Astrocyte (in vitro differentiated cells and primary cell): ENCODE measurements around the gene LUZP4.

Experiments
- CTCF ChIP-seq: IDR thresholded peaks from 2 replicates; pipeline ENCODE4 v1.5.1; 2011; ENCODE audit warnings: low read depth, mild to moderate bottlenecking, inconsistent platforms, low read length, moderate library complexity; ENCODE audit not compliant: insufficient read depth
- EZH2 ChIP-seq: IDR thresholded peaks from 2 replicates; pipeline ENCODE4 v1.6.1; 2012; ENCODE audit warnings: mild to moderate bottlenecking, low read length, inconsistent platforms; ENCODE audit not compliant: insufficient read depth

GRCh38 chrX:115289465-115289864, at the start of gene LUZP4:
- TF ChIP-seq EZH2, result no peak
- TF ChIP-seq CTCF, result no peak
